ENCODE results near the gene CYBC1.

Gene CYBC1

DNA sequence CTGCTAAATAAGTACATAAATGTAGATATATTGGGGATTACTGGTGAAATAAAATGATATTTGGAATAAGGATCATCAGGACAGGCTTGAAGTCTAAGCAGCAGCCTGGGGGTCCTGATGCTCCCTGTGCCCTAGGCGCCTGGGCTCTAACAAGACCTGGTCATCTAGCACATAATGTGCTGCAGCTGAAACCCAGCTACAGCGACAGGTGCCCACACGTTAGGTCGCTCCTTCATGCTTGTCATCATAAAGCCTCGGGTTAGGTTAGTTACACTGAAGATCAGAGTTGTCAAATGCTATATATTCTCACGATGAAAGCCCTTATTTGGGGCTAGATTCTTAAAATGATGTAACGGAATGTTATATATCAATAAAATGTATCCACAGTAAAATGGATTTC, 19.5 kb upstream of the CYBC1 start:
- H3K9me3 ChIP-seq (ENCODE audit: insufficient read depth, low read depth, low read length) = no peaks in the 10 kb centered on the region
- TF ChIP-seq EZH2phosphoT487 (IDR thresholded peaks at IDR 0.05; ENCODE audit: borderline replicate concordance) = no peak
- TF ChIP-seq, protein P1, sequence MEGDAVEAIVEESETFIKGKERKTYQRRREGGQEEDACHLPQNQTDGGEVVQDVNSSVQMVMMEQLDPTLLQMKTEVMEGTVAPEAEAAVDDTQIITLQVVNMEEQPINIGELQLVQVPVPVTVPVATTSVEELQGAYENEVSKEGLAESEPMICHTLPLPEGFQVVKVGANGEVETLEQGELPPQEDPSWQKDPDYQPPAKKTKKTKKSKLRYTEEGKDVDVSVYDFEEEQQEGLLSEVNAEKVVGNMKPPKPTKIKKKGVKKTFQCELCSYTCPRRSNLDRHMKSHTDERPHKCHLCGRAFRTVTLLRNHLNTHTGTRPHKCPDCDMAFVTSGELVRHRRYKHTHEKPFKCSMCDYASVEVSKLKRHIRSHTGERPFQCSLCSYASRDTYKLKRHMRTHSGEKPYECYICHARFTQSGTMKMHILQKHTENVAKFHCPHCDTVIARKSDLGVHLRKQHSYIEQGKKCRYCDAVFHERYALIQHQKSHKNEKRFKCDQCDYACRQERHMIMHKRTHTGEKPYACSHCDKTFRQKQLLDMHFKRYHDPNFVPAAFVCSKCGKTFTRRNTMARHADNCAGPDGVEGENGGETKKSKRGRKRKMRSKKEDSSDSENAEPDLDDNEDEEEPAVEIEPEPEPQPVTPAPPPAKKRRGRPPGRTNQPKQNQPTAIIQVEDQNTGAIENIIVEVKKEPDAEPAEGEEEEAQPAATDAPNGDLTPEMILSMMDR (conservative IDR thresholded peaks at IDR 0.05; ENCODE audit: low read length) = no peak
- no peaks in the 10 kb centered on the region for H3F3A ChIP-seq (ENCODE audit: low read depth)
- H3K79me2 ChIP-seq (ENCODE audit: insufficient read depth, low read length) = peaks cover 29% of the 10 kb centered on the region; the same call in 1 of the 2 replicates
- no peaks in the 10 kb centered on the region for H3K9me2 ChIP-seq (replicated peaks; ENCODE audit: low read depth, low read length)
- peaks cover 9% of the 10 kb centered on the region for H4K20me1 ChIP-seq (ENCODE audit: insufficient read depth, low read length, poor library complexity, severe bottlenecking)
- no peak overlapping the region for H3K4me3 ChIP-seq (ENCODE audit: low read length, poor library complexity, severe bottlenecking)
- no peak overlapping the region for H2AFZ ChIP-seq (ENCODE audit: low read length)
- H3K4me1 ChIP-seq (ENCODE audit: insufficient read depth, low read length, poor library complexity, severe bottlenecking) = no peaks in the 10 kb centered on the region
- H3K36me3 ChIP-seq (ENCODE audit: insufficient read depth, low read length) = peaks cover 69% of the 10 kb centered on the region
- no peak overlapping the region for H3K4me2 ChIP-seq (ENCODE audit: low read depth, low read length, poor library complexity, severe bottlenecking)
- H3K9ac ChIP-seq (ENCODE audit: low read depth, low read length, poor library complexity, severe bottlenecking) = no peak overlapping the region
- H3K27me3 ChIP-seq (ENCODE audit: insufficient read depth, low read length, poor library complexity, severe bottlenecking) = no peaks in the 10 kb centered on the region

DNA sequence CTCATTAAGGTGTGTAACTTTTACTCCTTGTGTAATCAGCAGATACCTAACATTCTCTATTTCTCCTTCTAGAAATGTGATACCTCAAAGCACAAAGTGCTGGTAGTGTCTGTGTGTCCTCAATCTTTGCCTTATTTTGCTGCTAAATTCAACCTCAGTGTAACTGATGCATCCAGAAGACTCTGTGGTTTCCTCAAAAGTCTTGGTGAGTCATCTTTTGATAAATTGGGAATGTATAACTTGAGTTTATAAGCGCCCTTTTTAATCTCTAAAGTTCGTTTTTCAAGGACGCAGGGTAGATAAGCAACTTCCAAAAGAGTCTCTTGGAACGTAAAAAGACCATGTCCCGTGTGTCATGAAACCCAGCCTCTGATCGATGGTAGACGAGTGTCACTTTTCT, 18.1 kb upstream of the CYBC1 start:
- no peaks in the 10 kb centered on the region for H3K9me2 ChIP-seq (replicated peaks; ENCODE audit: low read depth, low read length)
- H3K4me1 ChIP-seq (ENCODE audit: insufficient read depth, low read length, poor library complexity, severe bottlenecking) = peaks cover 4% of the 10 kb centered on the region
- H3K9ac ChIP-seq (ENCODE audit: low read depth, low read length, poor library complexity, severe bottlenecking) = no peak overlapping the region
- H3K4me3 ChIP-seq (ENCODE audit: low read length, poor library complexity, severe bottlenecking) = no peak overlapping the region
- peaks cover 32% of the 10 kb centered on the region; the same call in 1 of the 2 replicates for H3K79me2 ChIP-seq (ENCODE audit: insufficient read depth, low read length)
- no peak for TF ChIP-seq EZH2phosphoT487 (IDR thresholded peaks at IDR 0.05; ENCODE audit: borderline replicate concordance)
- TF ChIP-seq, protein P1 (conservative IDR thresholded peaks at IDR 0.05; ENCODE audit: low read length) = no peak
- no peak overlapping the region for H3K4me2 ChIP-seq (ENCODE audit: low read depth, low read length, poor library complexity, severe bottlenecking)
- peaks cover 14% of the 10 kb centered on the region for H4K20me1 ChIP-seq (ENCODE audit: insufficient read depth, low read length, poor library complexity, severe bottlenecking)
- H3F3A ChIP-seq (ENCODE audit: low read depth) = no peaks in the 10 kb centered on the region
- no peaks in the 10 kb centered on the region for H3K27me3 ChIP-seq (ENCODE audit: insufficient read depth, low read length, poor library complexity, severe bottlenecking)
- no peaks in the 10 kb centered on the region for H3K9me3 ChIP-seq (ENCODE audit: insufficient read depth, low read depth, low read length)
- no peak overlapping the region for H2AFZ ChIP-seq (ENCODE audit: low read length)
- H3K36me3 ChIP-seq (ENCODE audit: insufficient read depth, low read length) = peaks cover 70% of the 10 kb centered on the region; the same call in 1 of the 2 replicates

DNA sequence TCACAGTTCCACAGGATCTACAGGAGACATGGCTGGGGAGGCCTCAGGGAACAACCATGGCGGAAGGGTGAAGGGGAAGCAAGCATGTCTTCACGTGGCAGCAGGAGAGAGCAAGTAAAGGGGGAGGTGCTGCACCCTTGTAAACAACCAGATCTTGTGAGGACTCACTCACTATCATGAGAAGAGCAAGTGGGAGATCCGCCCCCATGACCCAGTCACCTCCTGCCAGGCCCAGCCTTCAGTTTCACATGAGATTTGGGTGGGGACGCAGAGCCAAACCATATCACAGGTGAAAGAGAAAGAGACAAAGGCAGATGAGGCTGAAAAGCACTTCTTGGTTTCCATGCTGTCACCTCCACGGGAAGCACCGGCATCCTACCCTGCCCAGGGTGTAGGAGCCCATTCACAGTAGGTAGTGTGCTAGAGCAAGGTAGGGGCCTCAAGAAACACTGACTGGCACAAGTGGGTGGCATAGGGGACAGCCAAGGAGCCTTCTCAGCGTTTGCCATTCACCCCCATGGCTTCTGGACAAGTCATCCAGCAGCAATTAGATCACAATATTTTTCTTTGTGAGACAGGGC, 14.6 kb upstream of the CYBC1 start:
- no peak overlapping the region for H3K9ac ChIP-seq (ENCODE audit: low read depth, low read length, poor library complexity, severe bottlenecking)
- no peaks in the 10 kb centered on the region for H3F3A ChIP-seq (ENCODE audit: low read depth)
- no peaks in the 10 kb centered on the region for H3K9me2 ChIP-seq (replicated peaks; ENCODE audit: low read depth, low read length)

More for the DNA sequence above, 14.6 kb upstream of the CYBC1 start:
- Histone ChIP-seq H4K20me1 (ENCODE audit: insufficient read depth, low read length, poor library complexity, severe bottlenecking) (peaks cover 44% of the 10 kb centered on the region), H3K79me2 (ENCODE audit: insufficient read depth, low read length) (peaks cover 68% of the 10 kb centered on the region), H3K27me3 (ENCODE audit: insufficient read depth, low read length, poor library complexity, severe bottlenecking) (no peaks in the 10 kb centered on the region), H2AFZ (ENCODE audit: low read length) (no peak overlapping the region), H3K4me1 (ENCODE audit: insufficient read depth, low read length, poor library complexity, severe bottlenecking) (peaks cover 18% of the 10 kb centered on the region), H3K36me3 (ENCODE audit: insufficient read depth, low read length) (peaks cover 85% of the 10 kb centered on the region; the same call in 1 of the 2 replicates), H3K9me3 (ENCODE audit: insufficient read depth, low read depth, low read length) (no peaks in the 10 kb centered on the region), H3K4me2 (ENCODE audit: low read depth, low read length, poor library complexity, severe bottlenecking) (no peak overlapping the region), H3K4me3 (ENCODE audit: low read length, poor library complexity, severe bottlenecking) (no peak overlapping the region)
- no peak for TF ChIP-seq EZH2phosphoT487 (IDR thresholded peaks at IDR 0.05; ENCODE audit: borderline replicate concordance)
- TF ChIP-seq, protein P1 (conservative IDR thresholded peaks at IDR 0.05; ENCODE audit: low read length) = no peak
